IPS-18c (cell line): ENCODE measurements around the gene PPP1R1B.

Experiments used
- H3K4me3 ChIP-seq: 2 replicates; pipeline ENCODE4 v1.7.0; 2013; ENCODE audit warnings: low read depth, mild to moderate bottlenecking, low read length, moderate library complexity; ENCODE audit not compliant: insufficient read depth
- H3K9me3 ChIP-seq: one replicate; pipeline ENCODE4 v1.6.1; 2013; ENCODE audit warnings: mild to moderate bottlenecking, low read length, moderate library complexity; ENCODE audit not compliant: control insufficient read depth, insufficient read depth

Gene PPP1R1B

GRCh38 chr17:39638317-39638716, 11.6 kb downstream of the PPP1R1B start:
- H3K4me3 ChIP-seq, result no peak overlapping the region; the same call in 1 of the 2 replicates
- no peaks in the 10 kb centered on the region for H3K9me3 ChIP-seq

- H3K9me3 ChIP-seq, result no peaks in the 10 kb centered on the region
- no peak overlapping the region for H3K4me3 ChIP-seq
Measured at GRCh38 chr17:39639043-39639442, 12.3 kb downstream of the PPP1R1B start.

GRCh38 chr17:39639566-39640458, 13.1 kb downstream of the PPP1R1B start:
- no peak overlapping the region; the same call in 1 of the 2 replicates for H3K4me3 ChIP-seq

GRCh38 chr17:39640591-39641031, 13.9 kb downstream of the PPP1R1B start:
- Histone ChIP-seq H3K9me3 (no peaks in the 10 kb centered on the region), H3K4me3 (no peak overlapping the region)

More at GRCh38 chr17:39639566-39640458, 13.1 kb downstream of the PPP1R1B start:
- no peaks in the 10 kb centered on the region for H3K9me3 ChIP-seq

- no peaks in the 10 kb centered on the region for H3K9me3 ChIP-seq
Measured at GRCh38 chr17:39641097-39641496, 14.3 kb downstream of the PPP1R1B start.

GRCh38 chr17:39641883-39642282, 15.1 kb downstream of the PPP1R1B start:
- no peaks in the 10 kb centered on the region for H3K9me3 ChIP-seq
- H3K4me3 ChIP-seq, result no peak overlapping the region

More at GRCh38 chr17:39641097-39641496, 14.3 kb downstream of the PPP1R1B start:
- H3K4me3 ChIP-seq, result no peak overlapping the region

GRCh38 chr17:39642291-39643074, 15.7 kb downstream of the PPP1R1B start:
- H3K4me3 ChIP-seq, result no peak overlapping the region; the same call in 1 of the 2 replicates
- no peaks in the 10 kb centered on the region for H3K9me3 ChIP-seq

- Histone ChIP-seq H3K9me3 (no peaks in the 10 kb centered on the region), H3K4me3 (no peak overlapping the region)
Measured at GRCh38 chr17:39643271-39643670, 16.5 kb downstream of the PPP1R1B start.

- no peaks in the 10 kb centered on the region for H3K9me3 ChIP-seq
- no peak overlapping the region for H3K4me3 ChIP-seq
Measured at GRCh38 chr17:39647256-39647655, 20.5 kb downstream of the PPP1R1B start.

GRCh38 chr17:39648616-39649366, 22.0 kb downstream of the PPP1R1B start:
- H3K4me3 ChIP-seq, result no peak overlapping the region

GRCh38 chr17:39650121-39650579, 23.4 kb downstream of the PPP1R1B start:
- Histone ChIP-seq H3K4me3 (no peak overlapping the region), H3K9me3 (no peaks in the 10 kb centered on the region)

More at GRCh38 chr17:39648616-39649366, 22.0 kb downstream of the PPP1R1B start:
- no peaks in the 10 kb centered on the region for H3K9me3 ChIP-seq

GRCh38 chr17:39651923-39652586, 25.3 kb downstream of the PPP1R1B start:
- H3K9me3 ChIP-seq, result no peaks in the 10 kb centered on the region
- no peak overlapping the region for H3K4me3 ChIP-seq

- H3K4me3 ChIP-seq, result no peak overlapping the region
- H3K9me3 ChIP-seq, result no peaks in the 10 kb centered on the region
Measured at GRCh38 chr17:39652587-39653315, 26.0 kb downstream of the PPP1R1B start.

GRCh38 chr17:39653316-39653661, 26.5 kb downstream of the PPP1R1B start:
- Histone ChIP-seq H3K9me3 (no peaks in the 10 kb centered on the region), H3K4me3 (no peak overlapping the region)

GRCh38 chr17:39653662-39654331, 27.0 kb downstream of the PPP1R1B start:
- H3K4me3 ChIP-seq, result no peak overlapping the region
- no peaks in the 10 kb centered on the region for H3K9me3 ChIP-seq

GRCh38 chr17:39655105-39655504, 28.4 kb downstream of the PPP1R1B start:
- Histone ChIP-seq H3K9me3 (no peaks in the 10 kb centered on the region), H3K4me3 (no peak overlapping the region)
